HepG2 (cell line): ENCODE measurements around the gene AAMP. TPM values are rescaled to one million over a fixed set of nuclear protein-coding genes. Genes with fewer than 3 reads are reported as not detected.

ENCODE experiments used
- EHMT2 ChIP-seq: fragments of 200-600 bp; sonication (generic); IDR thresholded peaks from 2 replicates; pipeline ENCODE4 v1.7.0; 2017; ENCODE audit warnings: antibody characterized with exemption, low read depth, low read length, borderline replicate concordance
- FOXA1 ChIP-seq, 2 experiments: fragments of 450-650 bp in 1 of 2; sonication (generic) in 1 of 2; formaldehyde crosslinking in 1 of 2; IDR thresholded peaks; 2 replicates each; pipeline versions ENCODE4 v1.4.0 to v1.6.1; 2016 to 2020; ENCODE audit warnings: missing genetic modification reagents in 1 of 2
- JUNB ChIP-seq: sonication (generic); formaldehyde crosslinking; IDR thresholded peaks from 2 replicates; pipeline ENCODE4 v1.8.0; 2022; ENCODE audit warnings: missing genetic modification reagents, mild to moderate bottlenecking, borderline replicate concordance
- KDM5A ChIP-seq: fragments of 200-600 bp; sonication (generic); IDR thresholded peaks from 2 replicates; pipeline ENCODE4 v1.7.0; 2018; ENCODE audit warnings: antibody characterized with exemption, mild to moderate bottlenecking, low read length, borderline replicate concordance
- MAFK ChIP-seq, 2 experiments: IDR thresholded peaks in 1 of 2; conservative IDR thresholded peaks in 1 of 2; 2 replicates each; pipeline ENCODE4 v1.6.1; 2011; ENCODE audit warnings: improper control_type of control experiment in 2 of 2, low read length in 2 of 2
- SRSF9 ChIP-seq: fragments of 200-400 bp; formaldehyde crosslinking; IDR thresholded peaks from 2 replicates; pipeline ENCODE4 v1.6.1; 2018; ENCODE audit warnings: borderline replicate concordance, mild to moderate bottlenecking, low read depth, low read length; ENCODE audit not compliant: insufficient read depth, poor library complexity, severe bottlenecking
- TFDP2 ChIP-seq: sonication (generic); formaldehyde crosslinking; IDR thresholded peaks from 2 replicates; pipeline ENCODE4 v1.4.0; 2020; ENCODE audit warnings: missing genetic modification reagents
- TRAFD1 ChIP-seq: sonication (generic); formaldehyde crosslinking; IDR thresholded peaks from 2 replicates; pipeline ENCODE4 v1.5.1; 2020; ENCODE audit warnings: missing genetic modification reagents, mild to moderate bottlenecking, borderline replicate concordance
- ZBTB4 ChIP-seq: sonication (generic); formaldehyde crosslinking; IDR thresholded peaks from 2 replicates; pipeline ENCODE4 v1.4.0; 2020; ENCODE audit warnings: missing genetic modification reagents, mild to moderate bottlenecking, borderline replicate concordance
- ZNF12 ChIP-seq: sonication (generic); formaldehyde crosslinking; IDR thresholded peaks from 2 replicates; pipeline ENCODE4 v1.5.0; 2020; ENCODE audit warnings: missing genetic modification reagents
- ZNF263 ChIP-seq: sonication (generic); formaldehyde crosslinking; IDR thresholded peaks from 2 replicates; pipeline ENCODE4 v1.4.0; 2020; ENCODE audit warnings: missing genetic modification reagents
- ZNF317 ChIP-seq: sonication (generic); formaldehyde crosslinking; IDR thresholded peaks from 2 replicates; pipeline ENCODE4 v1.5.0; 2020; ENCODE audit warnings: mild to moderate bottlenecking, missing genetic modification reagents
- ZNF556 ChIP-seq: sonication (generic); formaldehyde crosslinking; IDR thresholded peaks from 2 replicates; pipeline ENCODE4 v1.4.0; 2020; ENCODE audit warnings: mild to moderate bottlenecking, missing genetic modification reagents, borderline replicate concordance
- ZNF790 ChIP-seq: sonication (generic); formaldehyde crosslinking; IDR thresholded peaks from 2 replicates; pipeline ENCODE4 v1.8.0; 2022; ENCODE audit warnings: missing genetic modification reagents, mild to moderate bottlenecking, borderline replicate concordance
- polyA plus RNA-seq, 8 experiments: library from polyadenylated mRNA; depleted of rRNA in 3 of 8; stranded (reverse) in 7 of 8; unstranded in 1 of 8; fragments of >200 nt; fragmentation: Illumina TruSeq in 4 of 8; extraction: Trizol in 4 of 8; gene quantifications; 2 replicates each; pipeline versions ENCODE4 v1.2.1 to v1.2.3, GENCODE V29; 2011 to 2016; ENCODE audit warnings: low read depth in 4 of 8, missing spikeins in 1 of 8, mixed read lengths in 1 of 8; ENCODE audit not compliant: insufficient read depth in 1 of 8
- total RNA-seq, 5 experiments: library from RNA; depleted of rRNA; stranded (reverse); fragments of >200 nt; fragmentation: Illumina TruSeq; extraction: Trizol; gene quantifications; 2 replicates each; pipeline ENCODE4 v1.2.3, GENCODE V29; 2016; ENCODE audit warnings: low read depth in 1 of 5
- TF ChIP-seq, protein P1 (sequence below): sonication (generic); formaldehyde crosslinking; IDR thresholded peaks from 2 replicates; pipeline ENCODE4 v1.8.1; 2022; ENCODE audit warnings: low read depth, mild to moderate bottlenecking, missing genetic modification reagents

Gene AAMP
- total and polyA plus RNA-seq, 2 of the 13 experiments (the other 11 are each of a cell fraction or from before 2014, with no cell fraction given) = 110 to 186 TPM

DNA sequence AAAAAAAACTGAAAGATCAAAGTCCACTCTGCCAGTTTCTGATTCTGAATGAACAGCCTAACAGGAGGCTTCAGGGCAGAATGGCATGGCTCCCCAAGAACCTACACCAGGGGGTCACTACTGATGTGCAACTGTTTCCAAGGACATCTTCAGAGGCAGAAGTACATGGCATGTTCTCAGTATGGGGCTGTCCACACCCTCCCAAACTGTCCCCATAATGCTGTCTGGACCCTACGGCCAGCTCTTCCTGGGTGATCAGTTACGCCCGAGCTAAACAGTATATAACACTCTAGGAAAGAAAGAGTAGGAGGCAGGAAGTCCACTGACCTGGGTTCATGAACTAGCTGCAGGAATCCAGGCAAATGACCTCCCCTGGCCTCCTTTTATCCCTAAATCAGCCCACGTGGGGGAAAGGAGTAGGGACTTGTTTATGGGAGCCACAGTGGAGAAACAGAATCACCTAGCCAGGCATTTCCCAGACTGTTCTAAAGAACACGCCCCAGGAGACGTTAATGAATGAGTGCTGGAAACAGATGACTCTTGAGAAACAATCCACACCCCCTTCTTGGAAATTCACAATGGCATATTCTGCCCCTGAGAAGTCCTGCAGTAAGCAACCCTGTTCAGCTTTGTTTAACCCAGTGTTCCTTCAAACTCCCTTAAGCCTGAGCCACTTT, 19.8 kb upstream of the AAMP start (continued):
- TF ChIP-seq, protein P1, sequence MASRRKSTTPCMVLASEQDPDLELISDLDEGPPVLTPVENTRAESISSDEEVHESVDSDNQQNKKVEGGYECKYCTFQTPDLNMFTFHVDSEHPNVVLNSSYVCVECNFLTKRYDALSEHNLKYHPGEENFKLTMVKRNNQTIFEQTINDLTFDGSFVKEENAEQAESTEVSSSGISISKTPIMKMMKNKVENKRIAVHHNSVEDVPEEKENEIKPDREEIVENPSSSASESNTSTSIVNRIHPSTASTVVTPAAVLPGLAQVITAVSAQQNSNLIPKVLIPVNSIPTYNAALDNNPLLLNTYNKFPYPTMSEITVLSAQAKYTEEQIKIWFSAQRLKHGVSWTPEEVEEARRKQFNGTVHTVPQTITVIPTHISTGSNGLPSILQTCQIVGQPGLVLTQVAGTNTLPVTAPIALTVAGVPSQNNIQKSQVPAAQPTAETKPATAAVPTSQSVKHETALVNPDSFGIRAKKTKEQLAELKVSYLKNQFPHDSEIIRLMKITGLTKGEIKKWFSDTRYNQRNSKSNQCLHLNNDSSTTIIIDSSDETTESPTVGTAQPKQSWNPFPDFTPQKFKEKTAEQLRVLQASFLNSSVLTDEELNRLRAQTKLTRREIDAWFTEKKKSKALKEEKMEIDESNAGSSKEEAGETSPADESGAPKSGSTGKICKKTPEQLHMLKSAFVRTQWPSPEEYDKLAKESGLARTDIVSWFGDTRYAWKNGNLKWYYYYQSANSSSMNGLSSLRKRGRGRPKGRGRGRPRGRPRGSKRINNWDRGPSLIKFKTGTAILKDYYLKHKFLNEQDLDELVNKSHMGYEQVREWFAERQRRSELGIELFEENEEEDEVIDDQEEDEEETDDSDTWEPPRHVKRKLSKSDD = no peak
- TF ChIP-seq MAFK (conservative IDR thresholded peaks at IDR 0.05 in 1 of 2, IDR thresholded peaks at IDR 0.05 in 1 of 2; ENCODE audit: low read length in 2 of 2) = no peak
- no peak for TF ChIP-seq ZNF263
- no peak for TF ChIP-seq ZNF12
- TF ChIP-seq SRSF9 = no peak
- TF ChIP-seq ZNF790 (CRISPR knock-in tag) = no peak
- TF ChIP-seq KDM5A = peak; percentile 21; the same call in 1 of the 2 replicates
- no peak for TF ChIP-seq JUNB (CRISPR knock-in tag)
- no peak; the same call in 1 of the 2 replicates for TF ChIP-seq TFDP2
- no peak for TF ChIP-seq ZNF317 (CRISPR knock-in tag)
- TF ChIP-seq ZBTB4 (CRISPR knock-in tag) = no peak
- TF ChIP-seq TRAFD1 (CRISPR knock-in tag) = no peak
- 0 out of 2 replicates have a peak, but pooled peaks have one; percentile 45 for TF ChIP-seq EHMT2
- TF ChIP-seq ZNF556 = 0 out of 2 replicates have a peak, but pooled peaks have one; percentile 48
- no peak for TF ChIP-seq FOXA1 (IDR thresholded peaks at IDR 0.05)
- no peak for TF ChIP-seq FOXA1 (CRISPR knock-in tag; IDR thresholded peaks at IDR 0.05)
